CD4-positive, alpha-beta T cell treated with Interleukin-1 beta for 1 hour (primary cell): Measurements from ENCODE around the gene SEMA5A.

ENCODE experiments used
- DNase-seq, 2 donors: peaks; one replicate each; pipeline ENCODE4 v3.0.0-alpha.2; 2020 to 2022

Gene SEMA5A

GRCh38 chr5:9245071-9245470 lies 300.8 kb downstream of the SEMA5A start:
- no peak for DNase-seq

DNA sequence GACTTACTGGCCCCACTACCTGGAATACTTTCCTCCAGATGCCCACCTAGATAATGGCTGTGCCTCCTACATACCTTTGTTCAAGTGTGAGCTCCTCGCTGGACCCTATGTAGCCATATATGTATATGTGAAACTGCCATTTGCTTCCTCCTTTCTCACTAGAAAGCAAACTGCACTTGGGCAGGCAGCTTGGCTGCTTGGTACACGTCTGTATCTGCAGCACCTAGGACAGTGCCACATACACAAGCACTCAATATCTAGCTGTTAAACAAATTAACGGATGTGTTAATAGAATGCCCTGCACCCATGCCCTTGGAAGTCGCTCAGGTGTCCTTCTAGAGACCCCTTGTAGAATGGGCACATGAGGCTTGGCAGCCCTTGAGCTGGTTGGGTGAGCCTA lies 301.5 kb downstream of the SEMA5A start:
- no peak for DNase-seq

- no peak for DNase-seq
Measured at GRCh38 chr5:9241479-9242305, 304.2 kb downstream of the SEMA5A start.

- no peak for DNase-seq
Measured at GRCh38 chr5:9240431-9240830, 305.4 kb downstream of the SEMA5A start.

- no peak for DNase-seq
Measured at GRCh38 chr5:9239626-9240025, 306.2 kb downstream of the SEMA5A start.

GRCh38 chr5:9239071-9239470 lies 306.8 kb downstream of the SEMA5A start:
- DNase-seq: no peak

GRCh38 chr5:9233712-9234111 lies 312.2 kb downstream of the SEMA5A start:
- no peak for DNase-seq

- no peak for DNase-seq
Measured at GRCh38 chr5:9233035-9233434, 312.8 kb downstream of the SEMA5A start.

DNA sequence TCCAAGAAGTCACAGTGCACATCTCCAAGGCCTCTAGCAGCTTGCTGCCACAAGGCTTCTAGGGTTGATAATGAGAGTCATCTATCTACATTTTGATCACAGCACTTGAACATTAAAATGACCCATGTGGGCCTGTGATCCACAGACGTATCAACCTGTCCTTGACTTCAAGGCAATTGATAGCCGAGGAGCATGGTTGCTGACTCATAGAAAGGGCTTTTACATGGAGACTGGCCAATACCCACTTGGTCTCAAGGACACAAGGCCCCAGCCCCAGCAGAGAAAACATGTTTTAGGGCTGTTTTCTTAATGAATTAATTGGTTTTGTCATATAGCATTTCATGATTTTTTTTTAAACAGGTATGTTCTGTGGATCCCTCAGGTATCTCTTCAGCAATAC lies 314.0 kb downstream of the SEMA5A start:
- no peak for DNase-seq

DNA sequence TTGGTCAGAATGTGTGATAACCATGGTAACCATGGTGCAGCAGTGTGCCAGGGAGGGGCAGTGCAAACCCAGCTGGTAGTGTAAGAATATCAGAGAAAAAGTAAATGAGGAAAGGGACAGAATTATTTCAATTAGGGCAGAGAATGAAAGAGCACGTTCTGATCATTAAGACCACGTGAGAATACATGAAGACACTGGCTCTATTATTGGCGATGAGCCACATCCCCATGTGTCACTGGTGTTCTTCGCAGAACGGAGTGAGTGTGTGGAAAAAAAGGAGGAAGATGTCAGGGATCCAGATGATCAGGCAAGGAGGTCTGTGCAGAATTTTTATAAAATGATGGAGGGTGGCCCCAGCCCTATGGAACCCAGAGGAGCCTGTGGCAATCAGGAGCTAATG lies 315.5 kb downstream of the SEMA5A start:
- no peak for DNase-seq

DNA sequence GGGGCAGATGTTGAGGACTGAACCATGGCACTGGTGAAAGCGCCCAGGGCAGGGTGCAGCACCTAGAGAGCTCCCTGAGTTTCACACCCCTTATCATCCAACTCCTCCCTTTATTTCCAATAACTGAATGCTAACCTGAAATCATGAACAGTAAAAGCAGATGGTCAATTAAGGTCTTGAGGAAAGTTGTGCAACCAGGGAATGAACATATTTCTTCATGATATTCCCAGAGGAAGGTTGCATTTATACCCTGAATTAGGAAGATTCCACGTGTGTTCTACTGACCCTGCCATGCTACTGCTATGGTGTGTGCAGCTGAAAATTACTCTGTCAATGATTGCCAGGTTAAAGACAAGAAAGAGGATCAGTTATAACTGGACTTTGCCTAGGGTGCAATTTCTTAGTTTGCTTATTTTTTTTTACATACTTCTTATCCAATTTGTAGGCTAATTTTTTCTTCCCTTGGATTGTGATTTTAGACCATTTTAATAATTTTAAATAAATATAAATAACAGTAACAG lies 319.8 kb downstream of the SEMA5A start:
- no peak for DNase-seq

DNA sequence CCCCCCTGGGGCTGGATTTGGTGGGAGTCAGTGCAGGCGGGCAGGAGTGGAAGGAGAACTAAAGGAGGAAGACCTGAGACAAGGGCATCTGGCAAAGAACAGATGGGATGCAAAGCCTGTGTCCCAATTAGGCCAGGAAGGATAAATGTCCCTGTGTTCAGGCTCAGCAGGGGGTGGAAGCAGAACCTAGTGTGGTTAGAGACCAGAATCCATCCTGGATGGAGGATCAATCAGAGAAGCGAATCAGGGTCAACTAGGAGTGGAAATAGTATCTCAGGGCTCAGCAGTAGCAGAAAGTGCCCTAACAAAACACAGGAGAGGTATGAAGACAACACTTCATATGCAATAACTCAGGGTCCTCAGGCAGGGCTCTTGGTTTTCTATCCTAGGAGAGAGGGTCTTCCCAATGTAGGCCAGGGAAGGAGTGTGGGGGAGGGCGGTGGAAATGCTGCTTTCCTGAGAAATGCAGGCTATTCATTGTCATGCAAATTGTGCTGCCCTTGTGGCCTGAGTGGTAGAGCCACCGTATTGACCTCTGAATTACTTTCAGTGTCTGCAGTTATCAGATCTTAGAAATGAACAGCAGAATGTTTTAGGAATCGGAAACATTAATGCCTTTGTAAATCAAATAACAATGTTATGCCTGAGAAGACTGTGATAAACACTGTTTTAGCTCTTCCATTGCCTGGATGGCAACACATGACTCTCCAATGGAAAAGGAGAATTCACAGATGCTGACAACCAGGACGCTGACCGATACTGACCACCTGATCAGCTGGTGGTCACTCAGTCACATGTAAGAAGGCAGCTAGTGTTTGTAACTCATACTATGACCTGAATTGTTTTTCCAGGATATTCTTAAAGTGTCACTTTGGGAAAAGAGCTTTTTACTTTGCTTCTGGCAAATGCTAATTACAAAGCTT lies 323.6 kb downstream of the SEMA5A start:
- no peak for DNase-seq

DNA sequence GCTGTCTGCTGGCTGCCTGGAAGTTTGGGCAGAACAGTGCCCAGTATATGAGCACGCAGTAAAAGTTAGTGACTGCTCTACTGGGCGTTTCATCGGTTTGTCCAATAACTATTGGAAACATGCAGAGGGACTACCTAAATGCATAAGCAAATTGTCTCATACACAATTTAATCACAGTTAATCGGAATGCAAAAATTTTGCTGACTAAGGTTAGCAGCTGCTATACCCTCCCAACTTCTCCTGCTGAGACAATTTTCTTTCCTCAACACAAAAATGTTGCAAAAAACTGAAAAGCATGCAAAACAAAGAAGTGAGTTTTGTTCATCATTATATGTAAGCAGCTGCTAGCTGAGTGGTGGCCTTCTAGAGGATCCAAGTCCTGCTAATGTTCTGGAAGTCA lies 327.5 kb downstream of the SEMA5A start:
- no peak for DNase-seq

- no peak for DNase-seq
Measured at GRCh38 chr5:9212605-9213004, 333.3 kb downstream of the SEMA5A start.

DNA sequence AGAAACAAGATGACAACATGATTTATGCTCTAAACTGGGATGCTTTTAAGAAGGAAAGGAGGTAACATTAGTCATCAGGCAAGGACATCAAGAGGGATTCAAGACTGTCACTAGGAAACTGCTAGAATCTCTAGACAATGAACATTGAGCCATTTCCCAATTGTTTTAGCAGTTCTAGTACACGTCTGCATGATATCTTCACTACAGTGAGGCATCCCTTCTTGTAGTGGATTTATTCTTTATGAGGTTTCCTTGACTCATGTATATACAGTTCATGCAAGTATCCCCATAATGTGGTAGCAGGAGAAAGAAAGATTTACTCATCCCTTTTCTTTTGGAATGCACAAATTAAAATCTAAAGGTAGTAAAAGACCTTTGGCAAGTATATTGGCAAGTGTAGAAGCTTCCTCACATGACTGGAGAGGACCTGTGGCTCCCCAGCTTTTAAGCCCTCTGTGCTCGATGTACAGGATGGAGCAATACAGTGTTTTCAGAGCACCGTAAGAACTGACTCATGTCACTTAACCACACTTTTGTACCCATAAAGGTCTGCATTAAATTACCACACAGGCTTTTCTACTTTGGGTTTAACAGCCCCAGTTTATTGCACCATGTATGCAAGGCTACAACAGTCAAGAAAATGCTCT lies 335.9 kb downstream of the SEMA5A start:
- no peak for DNase-seq

DNA sequence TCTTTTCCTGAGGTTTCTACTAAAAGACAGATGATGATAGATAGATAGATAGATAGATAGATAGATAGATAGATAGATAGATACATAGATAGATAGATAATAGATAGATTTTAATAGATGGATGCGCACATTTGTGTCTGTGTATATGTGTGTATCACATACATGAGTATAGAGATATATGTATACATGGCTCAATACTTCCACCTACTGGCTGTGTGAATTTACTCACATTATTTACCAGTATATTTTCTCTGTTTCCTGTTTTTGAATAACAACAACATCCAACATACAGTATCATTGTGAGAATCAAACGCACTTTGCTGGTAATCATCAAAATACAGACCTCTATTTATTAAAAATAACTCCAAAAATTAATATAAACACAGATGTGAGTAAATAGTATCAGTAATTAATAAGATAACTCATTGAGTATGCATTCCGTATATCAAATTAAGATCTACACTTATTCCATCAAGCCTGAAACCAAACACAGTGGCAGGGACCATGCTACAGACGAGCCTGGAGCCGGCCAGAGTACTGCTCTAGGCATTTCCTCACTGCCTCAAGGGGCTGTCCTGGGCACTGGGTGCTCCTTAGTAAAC lies 338.0 kb downstream of the SEMA5A start:
- no peak for DNase-seq

DNA sequence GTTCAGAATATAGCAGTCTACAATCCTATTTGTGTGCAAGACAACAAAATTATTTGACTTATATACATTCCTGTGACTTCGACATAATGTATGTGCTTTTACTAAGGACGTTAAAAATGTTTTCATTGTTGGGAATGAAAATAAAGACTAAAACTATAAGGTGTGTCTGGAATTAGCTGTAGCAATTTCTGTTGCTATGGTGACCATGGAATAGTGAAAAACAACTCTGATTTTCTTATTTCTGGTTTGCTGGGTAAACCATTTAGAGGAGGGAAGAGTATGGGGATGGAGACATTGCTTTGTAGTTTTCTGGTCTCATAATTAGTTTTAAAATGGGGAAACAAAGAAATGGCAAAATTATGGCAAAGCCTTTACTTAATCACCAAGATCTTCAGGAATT lies 343.2 kb downstream of the SEMA5A start:
- DNase-seq: no peak

- DNase-seq: no peak
Measured at GRCh38 chr5:9201761-9202160, 344.1 kb downstream of the SEMA5A start.

DNA sequence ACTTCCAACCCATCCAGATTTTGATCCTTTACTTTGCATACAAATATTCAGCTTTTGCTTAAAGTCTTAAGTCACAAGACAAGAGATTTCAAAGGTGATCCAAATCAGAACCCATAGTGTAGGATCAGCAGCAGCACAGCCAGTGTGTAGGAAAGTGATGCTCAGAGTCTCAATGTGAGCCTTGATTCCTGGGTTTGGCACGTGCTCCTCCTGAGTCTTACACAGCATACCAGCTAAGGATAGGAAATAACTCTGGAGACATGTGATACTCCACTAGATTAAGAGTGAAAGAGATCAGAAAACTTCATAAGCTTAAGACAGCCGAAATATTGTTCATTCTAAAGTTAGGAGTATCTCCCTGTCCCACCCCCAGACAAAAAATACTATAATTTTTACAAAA lies 344.9 kb downstream of the SEMA5A start:
- DNase-seq: no peak

- DNase-seq: no peak
Measured at GRCh38 chr5:9198394-9198793, 347.5 kb downstream of the SEMA5A start.

- no peak for DNase-seq
Measured at GRCh38 chr5:9197881-9198260, 348.0 kb downstream of the SEMA5A start.

- DNase-seq: no peak
Measured at GRCh38 chr5:9196403-9197227, 349.3 kb downstream of the SEMA5A start.
